Inflammatory macrophage (primary cell): ENCODE data around the gene MTOR.

Experiments
- DNase-seq, 2 donors: peaks; one replicate each; pipeline ENCODE4 v3.0.0-alpha.2; 2020 to 2022

Gene MTOR

GRCh38 chr1:11059155-11059967 is 203.0 kb downstream of the MTOR start:
- DNase-seq: no peak

DNA sequence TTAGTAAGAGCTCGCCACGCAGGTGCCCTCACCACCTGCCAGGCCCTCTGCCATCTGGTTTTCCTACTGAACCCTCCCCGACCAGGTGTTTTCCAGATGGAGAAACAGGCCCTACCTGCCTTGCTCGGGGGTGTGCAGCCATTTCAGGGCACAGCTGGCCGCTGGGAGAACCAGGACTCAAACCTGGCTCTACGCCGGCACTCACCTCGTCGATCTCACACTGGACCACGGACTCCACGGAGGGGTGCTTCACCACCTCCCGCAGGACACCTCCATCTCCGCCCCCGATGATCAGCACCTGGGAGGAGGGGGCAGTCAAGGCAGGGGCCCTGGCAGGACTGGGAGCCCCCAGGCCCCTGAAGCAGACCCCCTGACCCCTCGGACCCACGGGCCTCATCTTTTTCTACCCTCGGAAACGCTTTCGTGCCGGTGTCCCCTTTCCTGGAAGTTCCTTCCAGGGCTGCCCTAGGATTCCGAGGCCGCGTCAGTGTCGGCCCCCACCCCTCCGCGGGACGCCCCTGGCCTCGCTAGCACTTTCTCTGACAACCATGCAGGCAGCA is 203.7 kb downstream of the MTOR start:
- no peak for DNase-seq

DNA sequence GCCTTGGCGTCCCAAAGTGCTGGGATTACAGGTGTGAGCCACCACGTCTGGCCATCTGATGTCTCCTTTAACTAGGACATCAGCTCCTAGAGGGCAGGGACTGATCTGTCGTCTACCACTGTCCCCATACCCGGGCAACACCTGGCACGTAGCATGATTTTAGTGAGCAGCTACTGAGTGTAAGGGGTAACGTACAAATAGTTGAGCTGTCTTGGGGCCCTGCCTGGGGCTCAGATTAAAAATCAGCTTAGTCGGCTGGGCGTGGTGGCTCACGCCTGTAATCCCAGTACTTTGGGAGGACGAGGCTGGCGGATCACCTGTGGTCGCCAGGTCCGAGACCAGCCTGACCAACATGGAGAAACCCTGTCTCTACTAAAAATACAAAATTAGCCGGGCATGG is 204.3 kb downstream of the MTOR start:
- no peak for DNase-seq

GRCh38 chr1:11057477-11057876 is 204.9 kb downstream of the MTOR start:
- DNase-seq: no peak
